Upper lobe of left lung (tissue), 6 donors: Measurements from ENCODE around the gene ADD1. TPM values are rescaled to one million over a fixed set of nuclear protein-coding genes. Genes with fewer than 3 reads are reported as not detected.
A peak's percentile ranks its signal among the peaks of the same experiment; 100 is the strongest.

ENCODE experiments used
- ATAC-seq, 2 donors: fragments of 200-7000 bp; cut with Tn5 transposase; one replicate each; pipeline ENCODE4 v1.9.1; 2022; ENCODE audit warnings: mild to moderate bottlenecking in 2 of 2, moderate library complexity in 2 of 2; ENCODE audit not compliant: low FRiP score in 2 of 2
- DNase-seq, 2 donors: peaks; one replicate each; pipeline ENCODE4 v3.0.0-alpha.2; 2019 to 2020
- H3K27ac ChIP-seq, 4 donors: fragments of 200-600 bp; sonication (generic); one replicate each; pipeline ENCODE4 v1.5.1; 2016 to 2019
- H3K27me3 ChIP-seq, 4 donors: fragments of 200-600 bp; sonication (generic); one replicate each; pipeline ENCODE4 v1.5.1; 2017 to 2019
- H3K36me3 ChIP-seq, 4 donors: fragments of 200-600 bp; sonication (generic); one replicate each; pipeline ENCODE4 v1.5.1; 2016 to 2019
- H3K4me1 ChIP-seq, 4 donors: fragments of 200-600 bp; sonication (generic); one replicate each; pipeline ENCODE4 v1.5.1; 2018 to 2019
- H3K4me3 ChIP-seq, 4 donors: fragments of 200-600 bp; sonication (generic); one replicate each; pipeline ENCODE4 v1.5.1; 2017 to 2019; ENCODE audit warnings: mild to moderate bottlenecking in 2 of 4, moderate library complexity in 1 of 4
- H3K9me3 ChIP-seq, 4 donors: fragments of 200-600 bp; sonication (generic); one replicate each; pipeline ENCODE4 v1.5.1; 2018 to 2019
- CTCF ChIP-seq, 6 experiments: fragments of 450-650 bp in 4 of 6; fragments of 200-600 bp in 2 of 6; sonication (generic) in 2 of 6; IDR thresholded peaks; one replicate each; pipeline ENCODE4 v1.5.1; 2016 to 2019; ENCODE audit warnings: antibody characterized with exemption in 6 of 6
- EP300 ChIP-seq, 4 donors: sonication (generic); formaldehyde crosslinking; IDR thresholded peaks; one replicate each; pipeline ENCODE4 v1.5.1; 2017; ENCODE audit warnings: antibody characterized with exemption in 4 of 4, control low read depth in 2 of 4
- POLR2A ChIP-seq, 4 donors: fragments of 450-650 bp; IDR thresholded peaks; one replicate each; pipeline ENCODE4 v1.5.1; 2016 to 2017; ENCODE audit warnings: antibody characterized with exemption in 4 of 4, mild to moderate bottlenecking in 2 of 4
- POLR2AphosphoS5 ChIP-seq, 2 donors: sonication (generic); formaldehyde crosslinking; IDR thresholded peaks; one replicate each; pipeline ENCODE4 v1.5.1; 2017; ENCODE audit warnings: antibody characterized with exemption in 2 of 2
- WGBS, 2 donors: methylation state at CpG; one replicate each; pipeline ENCODE4 v1.1.5; 2017 to 2018; 5-methylcytosine and 5-hydroxymethylcytosine counted together
- total RNA-seq, 6 donors: library from RNA; depleted of rRNA in 4 of 6; stranded (reverse); fragments of >200 nt in 4 of 6; gene quantifications; one replicate each; pipeline versions ENCODE4 v1.1.0 to v1.2.1, GENCODE V29; 2016 to 2021
- donor health status: DM: no; HTN: no; CAD: no; lungs with moderate emphysema.
- donor health status: DM: no; HTN: yes; CAD: no; lungs with severe emphysema.

Gene ADD1
- total RNA-seq: 100 to 1,000 TPM; 184 to 651 (median 290) TPM

GRCh38 chr4:2843263-2843940, at the start of gene ADD1:
ADD1 (plus strand) TSS chr4:2843844; CDS start chr4:2875916, 32,072 bp downstream.
- Histone ChIP-seq H3K4me1 (peaks cover 38 to 58% (median 39%) of the 10 kb centered on the region in 4 donors), H3K9me3 (no peaks in the 10 kb centered on the region), H3K27ac (peak within 1 kb of the TSS; percentile 88 to 97 (median 94)), H3K4me3 (peak within 1 kb of the TSS; percentile 77 to 97 (median 84)), H3K36me3 (no peaks in the 10 kb centered on the region), H3K27me3 (no peaks in the 10 kb centered on the region)
- 0% methylated on average over 10 to 22 of the region's 65 CpGs for WGBS, 2 donors
- DNase-seq: peak; percentile 93 to 99
- TF ChIP-seq EP300 (IDR thresholded peaks at IDR 0.05) (no peak), POLR2A (IDR thresholded peaks at IDR 0.05) (peak in 3 of 4 donors; percentile 87 to 95 (median 91)), CTCF (IDR thresholded peaks at IDR 0.05) (peak in 1 of 6 experiments; percentile 16), POLR2AphosphoS5 (IDR thresholded peaks at IDR 0.05) (peak; percentile 86 to 89)
- ATAC-seq: peak; percentile 99

DNA sequence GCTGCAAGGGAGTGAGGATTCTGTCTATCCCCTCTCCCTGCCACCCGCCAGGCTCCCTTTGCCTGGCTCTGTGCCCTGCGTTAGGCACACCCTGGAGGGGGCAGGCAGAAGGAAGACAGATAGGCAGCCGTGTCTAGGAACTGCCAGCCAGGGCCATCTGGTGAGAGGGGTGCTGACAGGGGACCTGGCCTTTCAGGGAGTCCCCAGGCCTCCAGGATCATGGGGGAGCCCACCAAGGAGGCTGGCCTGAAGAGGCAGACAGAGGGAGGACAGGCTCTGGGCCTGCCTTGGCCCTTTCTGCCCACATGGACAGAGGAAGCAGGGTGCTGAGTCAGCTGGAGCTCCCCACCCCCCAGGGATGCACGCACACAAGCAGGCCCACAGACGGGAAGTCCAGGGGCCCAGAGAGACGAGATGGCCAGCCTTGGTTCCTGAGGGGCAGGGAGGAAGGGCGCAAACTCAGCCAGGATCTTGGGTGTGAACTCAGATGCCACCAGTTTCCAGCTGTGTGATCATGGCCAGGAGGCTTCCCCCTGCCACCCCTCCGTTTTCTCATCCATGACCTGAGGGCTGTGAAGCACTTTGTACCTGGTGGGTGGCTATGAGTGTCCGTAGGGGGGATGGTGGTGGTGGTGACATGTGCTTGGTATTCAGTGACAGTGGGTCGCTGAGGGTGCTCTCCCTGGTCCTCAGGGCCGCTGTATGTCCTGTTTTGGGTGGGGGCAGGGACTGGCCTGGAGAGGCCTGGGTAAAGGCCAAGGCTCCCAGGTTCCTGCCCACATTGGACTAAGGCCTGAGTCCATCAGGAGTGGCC, 49.0 kb upstream of the ADD1 start:
- Histone ChIP-seq H3K4me1 (peaks cover 73 to 90% (median 78%) of the 10 kb centered on the region in 4 donors), H3K27ac (peak overlapping the region; percentile 86 to 94 (median 92)), H3K27me3 (no peaks in the 10 kb centered on the region), H3K4me3 (peak overlapping the region in 3 of 4 donors; percentile 68 to 80 (median 68)), H3K9me3 (no peaks in the 10 kb centered on the region), H3K36me3 (no peaks in the 10 kb centered on the region)
- peak in 1 of 2 donors; percentile 88 for DNase-seq
- ATAC-seq: peak; percentile 39 to 50
- 53 to 55% methylated on average over 5 to 11 of the region's 11 CpGs for WGBS, 2 donors
- peak in 1 of 4 donors; percentile 60 for TF ChIP-seq POLR2A (IDR thresholded peaks at IDR 0.05)
- peak; percentile 75 to 80 for TF ChIP-seq POLR2AphosphoS5 (IDR thresholded peaks at IDR 0.05)
- no peak for TF ChIP-seq CTCF (IDR thresholded peaks at IDR 0.05)
- TF ChIP-seq EP300 (IDR thresholded peaks at IDR 0.05): no peak

- no peaks in the 10 kb centered on the region for H3K9me3 ChIP-seq
- ATAC-seq (no peak), DNase-seq (no peak)
- no peaks in the 10 kb centered on the region for H3K27me3 ChIP-seq
- H3K4me1 ChIP-seq: peaks cover 80 to 97% (median 85%) of the 10 kb centered on the region in 4 donors
- H3K36me3 ChIP-seq: no peaks in the 10 kb centered on the region
- 90 to 92% methylated on average over 17 of the region's 17 CpGs for WGBS, 2 donors
- peak overlapping the region; percentile 86 to 94 (median 92) for H3K27ac ChIP-seq
- H3K4me3 ChIP-seq: peak overlapping the region in 1 of 4 donors; percentile 68
- TF ChIP-seq POLR2A (IDR thresholded peaks at IDR 0.05) (no peak), CTCF (IDR thresholded peaks at IDR 0.05) (no peak), EP300 (IDR thresholded peaks at IDR 0.05) (no peak)
Observed at GRCh38 chr4:2795300-2795892, 48.2 kb upstream of the ADD1 start.

- ATAC-seq: no peak
- DNase-seq: peak; percentile 57 to 69
- WGBS, 2 donors: 72 to 86% methylated on average over 17 to 25 of the region's 27 CpGs
Observed at GRCh38 chr4:2795893-2796848, 47.5 kb upstream of the ADD1 start.

More at GRCh38 chr4:2795893-2796848, 47.5 kb upstream of the ADD1 start:
- Histone ChIP-seq H3K4me1 (peaks cover 88 to 100% (median 91%) of the 10 kb centered on the region in 4 donors), H3K27me3 (no peaks in the 10 kb centered on the region), H3K9me3 (no peaks in the 10 kb centered on the region), H3K4me3 (no peak overlapping the region), H3K36me3 (no peaks in the 10 kb centered on the region), H3K27ac (peak overlapping the region; percentile 90 to 94 (median 92))
- TF ChIP-seq CTCF (IDR thresholded peaks at IDR 0.05) (peak in 1 of 6 experiments; percentile 20), POLR2A (IDR thresholded peaks at IDR 0.05) (no peak), POLR2AphosphoS5 (IDR thresholded peaks at IDR 0.05) (peak in 1 of 2 donors; percentile 34)
